Pancreas (tissue), 10 donors: Measurements from ENCODE around the gene TRAF2. TPM values are rescaled to one million over a fixed set of nuclear protein-coding genes. Genes with fewer than 3 reads are reported as not detected.
A peak's percentile ranks its signal among the peaks of the same experiment; 100 is the strongest.

Experiments used
- ATAC-seq, 4 donors: fragments of 200-7000 bp; cut with Tn5 transposase; one replicate each; pipeline versions ENCODE4 v1.8.0 to v1.9.1; 2020; ENCODE audit warnings: mild to moderate bottlenecking in 4 of 4, moderate library complexity in 4 of 4
- DNase-seq, 6 donors: peaks; one replicate each; pipeline ENCODE4 v3.0.0-alpha.2; 2020
- FAIRE-seq: peaks from 2 replicates; lab custom pipeline; 2012; peaks lifted over from hg19 to GRCh38; lab: Jason Lieb, UNC
- H3K27ac ChIP-seq, 4 donors: fragments of 200-600 bp; sonication (generic); 1 replicate in 3 of 4; 2 replicates in 1 of 4; pipeline versions ENCODE4 v1.5.0 to v1.8.0; 2020
- H3K27me3 ChIP-seq, 4 donors: fragments of 200-600 bp; one replicate each; pipeline ENCODE4 v1.8.0; 2021
- H3K36me3 ChIP-seq, 3 donors: fragments of 200-600 bp; sonication (generic) in 1 of 3; one replicate each; pipeline versions ENCODE4 v1.5.0 to v1.8.0; 2020 to 2021
- H3K4me1 ChIP-seq, 3 donors: fragments of 200-600 bp; one replicate each; pipeline ENCODE4 v1.8.0; 2021
- H3K4me3 ChIP-seq, 4 donors: fragments of 200-600 bp; sonication (generic) in 2 of 4; one replicate each; pipeline versions ENCODE4 v1.5.0 to v1.8.0; 2020 to 2021
- H3K9me3 ChIP-seq, 4 donors: fragments of 200-600 bp; one replicate each; pipeline ENCODE4 v1.8.0; 2021
- CTCF ChIP-seq, 4 donors: fragments of 200-600 bp; sonication (generic) in 3 of 4; IDR thresholded peaks; one replicate each; pipeline versions ENCODE4 v1.5.0 to v1.8.0; 2021; ENCODE audit warnings: antibody characterized with exemption in 4 of 4
- WGBS, 2 donors: extraction: QIAGEN DNeasy Blood & Tissue Kit; methylation state at CpG; one replicate each; pipeline ENCODE4 v1.1.7; 2013; 5-methylcytosine and 5-hydroxymethylcytosine counted together
- intact Hi-C, 3 donors: fragments of 100-400 bp; cut with DNase I; formaldehyde crosslinking; loops; one replicate each; pipeline versions ENCODE4 v1.11.1 to v1.14.2; 2022
- polyA plus RNA-seq, 2 donors: library from polyadenylated mRNA; stranded (reverse); fragments of 200-250 nt; gene quantifications; one replicate each; pipeline ENCODE4 v1.2.3, GENCODE V29; 2013
- total RNA-seq, 6 donors: library from RNA; stranded (reverse); fragmentation: NEBNext Ultra II Directional in 4 of 6; extraction: Animal tissue kit (Norgen Biotek cat#: 25700) in 4 of 6; gene quantifications; one replicate each; pipeline versions ENCODE4 v1.2.1 to v1.2.4, GENCODE V29; 2021 to 2023
- donor health status: healthy with polysubstance abuse.
- donor health status: DM: no; HTN: no; CAD: no; lungs with moderate emphysema.
- donor health status: DM: no; HTN: no; CAD: no.
- donor health status: control.
- donor health status: control.
- donor health status: Bipolar disorder and iron deficiency.
- donor health status: DM: yes; HTN: yes; CAD: no.
- donor health status: DM: no; HTN: no; CAD: no.
- donor health status: DM: no; HTN: no; CAD: no.
- donor health status: DM: yes; HTN: yes; CAD: no.

TRAF2 gene
- total and polyA plus RNA-seq, 8 donors: 4.8 to 14.4 (median 8.2) TPM

- Histone ChIP-seq H3K9me3 (no peaks in the 10 kb centered on the region), H3K4me3 (no peak overlapping the region), H3K27ac (no peak overlapping the region), H3K4me1 (peaks cover 0 to 1% (median 0%) of the 10 kb centered on the region in 3 donors), H3K36me3 (no peaks in the 10 kb centered on the region), H3K27me3 (no peaks in the 10 kb centered on the region)
- FAIRE-seq (no peak), ATAC-seq (no peak), DNase-seq (peak in 2 of 6 donors; percentile 17 to 55)
- intact Hi-C loops: loop anchor here in 1 of 3 donors (10.0 kb wide), 1 partner anchor 69 kb away; the partner anchor contains the start of gene ABCA2
- 87 to 95% methylated on average over 9 of the region's 9 CpGs for WGBS, 2 donors
- no peak for TF ChIP-seq CTCF (IDR thresholded peaks at IDR 0.05)
Measured at GRCh38 chr9:136955943-136956335, 69.6 kb downstream of the TRAF2 start.

DNA sequence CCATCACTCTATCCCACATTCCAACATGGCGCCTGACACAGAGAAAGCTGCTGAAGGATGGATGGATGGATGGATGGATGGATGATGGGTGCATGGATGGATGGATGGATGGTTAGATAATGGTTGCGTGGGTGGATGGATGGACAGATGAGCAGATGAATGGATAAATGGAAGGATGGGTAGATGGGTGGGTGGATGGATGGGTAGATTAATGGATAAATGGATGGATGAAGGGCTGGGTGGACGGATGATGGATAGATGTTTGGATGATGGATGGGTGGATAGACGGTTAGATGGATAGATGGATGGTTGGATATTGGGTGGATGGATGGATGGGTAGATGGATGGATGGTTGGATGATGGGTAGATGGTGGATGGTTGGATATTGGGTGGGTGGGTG is 70.3 kb downstream of the TRAF2 start:
- no peak for DNase-seq
- no peak for ATAC-seq
- no peak overlapping the region for H3K4me3 ChIP-seq
- no peaks in the 10 kb centered on the region for H3K4me1 ChIP-seq
- no peaks in the 10 kb centered on the region for H3K36me3 ChIP-seq
- no peak for TF ChIP-seq CTCF (IDR thresholded peaks at IDR 0.05)
- intact Hi-C loops: loop anchor here in 1 of 3 donors (10.0 kb wide), 1 partner anchor 68 kb away; the partner anchor contains the start of gene ABCA2
- no peaks in the 10 kb centered on the region for H3K27me3 ChIP-seq
- WGBS, 2 donors: 91 to 94% methylated on average over 4 of the region's 4 CpGs
- no peaks in the 10 kb centered on the region for H3K9me3 ChIP-seq
- H3K27ac ChIP-seq: no peak overlapping the region
- no peak for FAIRE-seq

DNA sequence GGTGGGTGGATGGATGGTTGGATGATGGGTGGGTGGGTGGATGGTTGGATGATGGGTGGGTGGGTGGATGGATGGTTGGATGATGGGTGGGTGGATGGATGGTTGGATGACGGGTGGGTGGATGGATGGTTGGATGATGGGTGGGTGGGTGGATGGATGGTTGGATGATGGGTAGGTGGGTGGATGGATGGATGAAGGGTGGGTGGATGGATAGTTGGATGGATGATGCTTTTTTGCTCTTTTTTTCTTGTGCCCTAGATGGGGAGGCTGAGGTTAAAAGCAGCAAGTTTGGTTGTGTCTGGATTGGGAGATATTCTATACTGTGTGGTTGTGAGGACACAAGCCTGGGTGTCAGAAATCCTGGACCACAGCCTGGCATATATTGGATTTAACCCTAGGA is 71.1 kb downstream of the TRAF2 start:
- no peaks in the 10 kb centered on the region for H3K9me3 ChIP-seq
- TF ChIP-seq CTCF (IDR thresholded peaks at IDR 0.05): no peak
- ATAC-seq (no peak), DNase-seq (peak in 1 of 6 donors; percentile 2), FAIRE-seq (no peak)
- intact Hi-C loops: loop anchor here in 1 of 3 donors (10.0 kb wide), 1 partner anchor 67 kb away; the partner anchor contains the start of gene ABCA2
- H3K27me3 ChIP-seq: no peaks in the 10 kb centered on the region
- H3K4me3 ChIP-seq: no peak overlapping the region
- H3K36me3 ChIP-seq: no peaks in the 10 kb centered on the region
- no peaks in the 10 kb centered on the region for H3K4me1 ChIP-seq
- WGBS, 2 donors: 91 to 94% methylated on average over 1 of the region's 1 CpG
- no peak overlapping the region for H3K27ac ChIP-seq

- FAIRE-seq (no peak), DNase-seq (peak in 1 of 6 donors; percentile 50), ATAC-seq (no peak)
- Histone ChIP-seq H3K4me3 (no peak overlapping the region), H3K9me3 (no peaks in the 10 kb centered on the region), H3K27ac (no peak overlapping the region), H3K4me1 (no peaks in the 10 kb centered on the region), H3K36me3 (no peaks in the 10 kb centered on the region), H3K27me3 (no peaks in the 10 kb centered on the region)
- TF ChIP-seq CTCF (IDR thresholded peaks at IDR 0.05): no peak
- WGBS, 2 donors: 90 to 91% methylated on average over 6 of the region's 6 CpGs
- intact Hi-C loops: loop anchor here in 1 of 3 donors (10.0 kb wide), 1 partner anchor 67 kb away; the partner anchor contains the start of gene ABCA2
Measured at GRCh38 chr9:136957901-136958300, 71.6 kb downstream of the TRAF2 start.

DNA sequence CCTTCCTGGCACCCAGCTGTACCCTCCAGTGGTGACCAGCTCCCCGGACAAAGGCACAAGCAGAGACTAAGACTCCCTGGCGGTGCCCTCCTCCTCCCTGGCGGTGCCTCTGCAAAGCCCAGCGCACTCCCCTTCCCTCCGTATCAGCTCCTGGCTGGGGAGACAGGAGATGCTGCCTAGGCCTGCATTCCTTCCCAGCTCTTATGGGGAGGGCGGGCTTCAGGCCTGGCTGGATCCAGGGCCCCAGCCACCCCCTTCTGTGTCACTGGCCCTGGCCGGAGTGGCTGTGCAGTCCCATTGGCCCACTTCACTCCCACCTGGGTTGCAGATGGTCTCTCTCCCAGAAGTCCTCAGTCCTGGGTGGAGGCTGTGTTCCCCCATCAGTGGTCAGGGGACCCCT is 72.2 kb downstream of the TRAF2 start:
- H3K4me1 ChIP-seq: no peaks in the 10 kb centered on the region
- FAIRE-seq (no peak), ATAC-seq (no peak), DNase-seq (no peak)
- H3K36me3 ChIP-seq: no peaks in the 10 kb centered on the region
- WGBS, 2 donors: 93 to 94% methylated on average over 7 of the region's 7 CpGs
- no peak overlapping the region for H3K27ac ChIP-seq
- no peak for TF ChIP-seq CTCF (IDR thresholded peaks at IDR 0.05)
- H3K4me3 ChIP-seq: no peak overlapping the region
- H3K9me3 ChIP-seq: no peaks in the 10 kb centered on the region
- no peaks in the 10 kb centered on the region for H3K27me3 ChIP-seq
- intact Hi-C loops: loop anchor here in 1 of 3 donors (10.0 kb wide), 1 partner anchor 66 kb away; the partner anchor contains the start of gene ABCA2
